ENCODE results near the gene SMC2. TPM values are rescaled to one million over a fixed set of nuclear protein-coding genes. Genes with fewer than 3 reads are reported as not detected.

SMC2 gene
- total RNA-seq, 1 donor from 2014 or later, result 9.8 TPM

- no peak overlapping the region for H3K4me3 Mint-ChIP-seq (ENCODE audit: unreplicated experiment)
Measured at GRCh38 chr9:104107799-104108198, 13.7 kb downstream of the SMC2 start.

GRCh38 chr9:104108315-104108714, 14.2 kb downstream of the SMC2 start:
- Mint-ChIP-seq H3K4me1 (ENCODE audit: low read depth, unreplicated experiment) (no peaks in the 10 kb centered on the region), H3K36me3 (ENCODE audit: low read depth, unreplicated experiment) (no peaks in the 10 kb centered on the region), H3K27me3 (ENCODE audit: low read depth, unreplicated experiment) (no peaks in the 10 kb centered on the region), H3K27ac (ENCODE audit: unreplicated experiment) (no peak overlapping the region), H3K4me3 (ENCODE audit: unreplicated experiment) (no peak overlapping the region), H3K9me3 (ENCODE audit: unreplicated experiment) (no peaks in the 10 kb centered on the region)
- no peak overlapping the region for H3K9ac ChIP-seq (ENCODE audit: low read length)
- H3K9me3 ChIP-seq (ENCODE audit: insufficient read depth, low read depth, low read length), result no peaks in the 10 kb centered on the region
- no peak overlapping the region for H3K4me2 ChIP-seq (ENCODE audit: low read length)
- peaks cover 15% of the 10 kb centered on the region for H3K36me3 ChIP-seq (ENCODE audit: insufficient read depth, low read length)
- H3K27ac ChIP-seq (ENCODE audit: low read depth, low read length), result no peak overlapping the region
- H2AFZ ChIP-seq (ENCODE audit: low read depth, low read length), result no peak overlapping the region
- no peak for FAIRE-seq
- H3K79me2 ChIP-seq (ENCODE audit: insufficient read depth, low read length), result no peaks in the 10 kb centered on the region
- DNase-seq (ENCODE audit: low read depth), result no peak
- no peaks in the 10 kb centered on the region for H3K4me1 ChIP-seq (ENCODE audit: insufficient read depth, low read length)
- no peak overlapping the region for H3K4me3 ChIP-seq (ENCODE audit: insufficient read depth, low read depth, low read length)
- no peak for TF ChIP-seq EZH2 (IDR thresholded peaks at IDR 0.05; ENCODE audit: insufficient read depth, low read length)
- no peak for TF ChIP-seq CTCF (IDR thresholded peaks at IDR 0.05; ENCODE audit: insufficient read depth, low read depth, low read length)
- H4K20me1 ChIP-seq (ENCODE audit: insufficient read depth, low read length), result no peaks in the 10 kb centered on the region
- H3K27me3 ChIP-seq (ENCODE audit: insufficient read depth, low read length), result no peaks in the 10 kb centered on the region

More at GRCh38 chr9:104107799-104108198, 13.7 kb downstream of the SMC2 start:
- Mint-ChIP-seq H3K9me3 (ENCODE audit: unreplicated experiment) (no peaks in the 10 kb centered on the region), H3K36me3 (ENCODE audit: low read depth, unreplicated experiment) (no peaks in the 10 kb centered on the region), H3K27ac (ENCODE audit: unreplicated experiment) (no peak overlapping the region), H3K27me3 (ENCODE audit: low read depth, unreplicated experiment) (no peaks in the 10 kb centered on the region), H3K4me1 (ENCODE audit: low read depth, unreplicated experiment) (no peaks in the 10 kb centered on the region)
- no peak overlapping the region for H3K27ac ChIP-seq (ENCODE audit: low read depth, low read length)
- H3K9me3 ChIP-seq (ENCODE audit: insufficient read depth, low read depth, low read length), result no peaks in the 10 kb centered on the region
- H3K4me1 ChIP-seq (ENCODE audit: insufficient read depth, low read length), result no peaks in the 10 kb centered on the region
- no peak overlapping the region for H3K4me2 ChIP-seq (ENCODE audit: low read length)
- H4K20me1 ChIP-seq (ENCODE audit: insufficient read depth, low read length), result no peaks in the 10 kb centered on the region
- H2AFZ ChIP-seq (ENCODE audit: low read depth, low read length), result no peak overlapping the region
- peaks cover 17% of the 10 kb centered on the region for H3K36me3 ChIP-seq (ENCODE audit: insufficient read depth, low read length)
- TF ChIP-seq CTCF (IDR thresholded peaks at IDR 0.05; ENCODE audit: insufficient read depth, low read depth, low read length), result no peak
- no peak for TF ChIP-seq EZH2 (IDR thresholded peaks at IDR 0.05; ENCODE audit: insufficient read depth, low read length)
- H3K4me3 ChIP-seq (ENCODE audit: insufficient read depth, low read depth, low read length), result no peak overlapping the region
- no peaks in the 10 kb centered on the region for H3K79me2 ChIP-seq (ENCODE audit: insufficient read depth, low read length)
- H3K27me3 ChIP-seq (ENCODE audit: insufficient read depth, low read length), result no peaks in the 10 kb centered on the region
- DNase-seq (ENCODE audit: low read depth) (no peak), FAIRE-seq (no peak)
- no peak overlapping the region for H3K9ac ChIP-seq (ENCODE audit: low read length)

GRCh38 chr9:104110509-104110908, 16.4 kb downstream of the SMC2 start:
- no peak overlapping the region for H3K4me2 ChIP-seq (ENCODE audit: low read length)
- no peaks in the 10 kb centered on the region for H3K79me2 ChIP-seq (ENCODE audit: insufficient read depth, low read length)
- H3K4me1 ChIP-seq (ENCODE audit: insufficient read depth, low read length), result no peaks in the 10 kb centered on the region
- no peak overlapping the region for H3K4me3 ChIP-seq (ENCODE audit: insufficient read depth, low read depth, low read length)
- Mint-ChIP-seq H3K9me3 (ENCODE audit: unreplicated experiment) (no peaks in the 10 kb centered on the region), H3K4me1 (ENCODE audit: low read depth, unreplicated experiment) (no peaks in the 10 kb centered on the region), H3K4me3 (ENCODE audit: unreplicated experiment) (no peak overlapping the region), H3K36me3 (ENCODE audit: low read depth, unreplicated experiment) (no peaks in the 10 kb centered on the region), H3K27ac (ENCODE audit: unreplicated experiment) (no peak overlapping the region), H3K27me3 (ENCODE audit: low read depth, unreplicated experiment) (no peaks in the 10 kb centered on the region)
- H3K27ac ChIP-seq (ENCODE audit: low read depth, low read length), result no peak overlapping the region
- TF ChIP-seq CTCF (IDR thresholded peaks at IDR 0.05; ENCODE audit: insufficient read depth, low read depth, low read length) (no peak), EZH2 (IDR thresholded peaks at IDR 0.05; ENCODE audit: insufficient read depth, low read length) (no peak)
- H3K27me3 ChIP-seq (ENCODE audit: insufficient read depth, low read length), result no peaks in the 10 kb centered on the region
- no peaks in the 10 kb centered on the region for H4K20me1 ChIP-seq (ENCODE audit: insufficient read depth, low read length)
- no peak overlapping the region for H2AFZ ChIP-seq (ENCODE audit: low read depth, low read length)
- FAIRE-seq (no peak), DNase-seq (ENCODE audit: low read depth) (no peak)
- no peak overlapping the region for H3K9ac ChIP-seq (ENCODE audit: low read length)
- no peaks in the 10 kb centered on the region for H3K9me3 ChIP-seq (ENCODE audit: insufficient read depth, low read depth, low read length)
- peaks cover 3% of the 10 kb centered on the region for H3K36me3 ChIP-seq (ENCODE audit: insufficient read depth, low read length)
